ENCODE data around the gene MAP2K2. TPM values are rescaled to one million over a fixed set of nuclear protein-coding genes. Genes with fewer than 3 reads are reported as not detected.
A peak's percentile ranks its signal among the peaks of the same experiment; 100 is the strongest.

Gene MAP2K2
- total RNA-seq, 1 donor from 2014 or later: 113 TPM

GRCh38 chr19:4081441-4082129 lies 42.3 kb downstream of the MAP2K2 start:
- no peak for DNase-seq (ENCODE audit: low read depth in 2 of 2)

- no peak for DNase-seq (ENCODE audit: low read depth in 2 of 2)
Observed at GRCh38 chr19:4080473-4080872, 43.4 kb downstream of the MAP2K2 start.

- peak in 1 of 2 donors; percentile 56 for DNase-seq (ENCODE audit: low read depth in 2 of 2)
Observed at GRCh38 chr19:4077800-4078684, 45.9 kb downstream of the MAP2K2 start.

- DNase-seq (ENCODE audit: low read depth in 2 of 2): no peak
Observed at GRCh38 chr19:4077007-4077374, 46.9 kb downstream of the MAP2K2 start.

GRCh38 chr19:4075373-4075772 lies 48.5 kb downstream of the MAP2K2 start:
- peak; percentile 63 to 69 for DNase-seq (ENCODE audit: low read depth in 2 of 2)

- no peak for DNase-seq (ENCODE audit: low read depth in 2 of 2)
Observed at GRCh38 chr19:4071610-4072009, 52.3 kb downstream of the MAP2K2 start.

- DNase-seq (ENCODE audit: low read depth in 2 of 2): no peak
Observed at GRCh38 chr19:4069331-4069959, 54.5 kb downstream of the MAP2K2 start.

- no peak for DNase-seq (ENCODE audit: low read depth in 2 of 2)
Observed at GRCh38 chr19:4068047-4068966, 55.6 kb downstream of the MAP2K2 start.

- peak in 1 of 2 donors; percentile 50 for DNase-seq (ENCODE audit: low read depth in 2 of 2)
Observed at GRCh38 chr19:4067396-4068046, 56.4 kb downstream of the MAP2K2 start.

GRCh38 chr19:4066682-4067395 lies 57.1 kb downstream of the MAP2K2 start, which contains the start of gene ZBTB7A:
Gene ZBTB7A (minus strand): TSS chr19:4066899. CDS start chr19:4055232, 11,667 bp downstream.
- peak; percentile 71 to 77 for DNase-seq (ENCODE audit: low read depth in 2 of 2)

GRCh38 chr19:4066176-4066606 lies 57.7 kb downstream of the MAP2K2 start:
- DNase-seq (ENCODE audit: low read depth in 2 of 2): no peak

GRCh38 chr19:4065430-4066175 lies 58.3 kb downstream of the MAP2K2 start:
- DNase-seq (ENCODE audit: low read depth in 2 of 2): peak; percentile 99 to 100

- DNase-seq (ENCODE audit: low read depth in 2 of 2): peak; percentile 56 to 68
Observed at GRCh38 chr19:4064496-4065260, 59.2 kb downstream of the MAP2K2 start.

GRCh38 chr19:4064149-4064495 lies 59.8 kb downstream of the MAP2K2 start:
- DNase-seq (ENCODE audit: low read depth in 2 of 2): peak; percentile 40 to 57

- DNase-seq (ENCODE audit: low read depth in 2 of 2): no peak
Observed at GRCh38 chr19:4063369-4064148, 60.4 kb downstream of the MAP2K2 start.

GRCh38 chr19:4062419-4063368 lies 61.2 kb downstream of the MAP2K2 start:
- DNase-seq (ENCODE audit: low read depth in 2 of 2): no peak
